Measurements from ENCODE around the gene CUL5. TPM values are rescaled to one million over a fixed set of nuclear protein-coding genes. Genes with fewer than 3 reads are reported as not detected.
"Not testable (repeated sequence)": the region's sequence is repeated elsewhere in the genome, so short reads cannot be mapped to it uniquely, and the experiment has no call there.

CUL5 gene
- polyA plus RNA-seq, 2 donors, result 3.2 to 4.9 TPM

DNA sequence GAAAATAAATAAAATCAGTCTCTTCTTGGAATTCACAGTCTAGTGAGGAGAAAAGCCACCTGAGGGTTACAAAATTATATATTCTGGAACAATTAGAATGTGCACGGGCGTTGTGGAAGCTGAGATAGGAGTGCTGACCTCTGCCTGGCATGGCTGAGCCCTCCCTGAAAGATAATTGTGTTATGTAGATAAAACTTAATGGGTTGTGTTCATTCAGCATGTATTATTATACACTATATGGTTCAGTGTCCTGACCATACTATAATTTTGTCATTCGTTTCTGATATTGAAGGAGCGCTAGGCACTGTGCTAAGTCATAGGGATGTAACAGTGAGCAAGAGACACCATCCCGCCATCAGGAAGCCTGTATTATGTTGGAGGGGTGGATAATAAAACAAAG is 116.4 kb downstream of the CUL5 start:
- WGBS, 2 donors, result 91 to 93% methylated on average over 5 of the region's 5 CpGs
- no peak overlapping the region for H3K27ac ChIP-seq (ENCODE audit: low read depth in 2 of 2, low read length in 1 of 2)

GRCh38 chr11:108128772-108129171 is 120.1 kb downstream of the CUL5 start:
- 99 to 100% methylated on average over 2 of the region's 2 CpGs for WGBS, 2 donors
- no peak overlapping the region for H3K4me3 ChIP-seq (ENCODE audit: low read depth in 1 of 2, low read length in 2 of 2)
- no peaks in the 10 kb centered on the region for H3K27me3 ChIP-seq (ENCODE audit: control insufficient read depth in 1 of 2, insufficient read depth in 2 of 2, low read length in 2 of 2)
- H3K4me1 ChIP-seq (ENCODE audit: control insufficient read depth in 2 of 2, insufficient read depth in 2 of 2, low read length in 1 of 2), result no peaks in the 10 kb centered on the region
- H3K36me3 ChIP-seq (ENCODE audit: control insufficient read depth in 2 of 2, insufficient read depth in 2 of 2, low read length in 1 of 2), result no peaks in the 10 kb centered on the region
- H3K9me3 ChIP-seq (ENCODE audit: control insufficient read depth in 2 of 2, insufficient read depth in 1 of 2, low read depth in 1 of 2, low read length in 1 of 2), result no peaks in the 10 kb centered on the region
- no peak overlapping the region for H3K27ac ChIP-seq (ENCODE audit: low read depth in 2 of 2, low read length in 1 of 2)

More for the DNA sequence above, 116.4 kb downstream of the CUL5 start:
- Histone ChIP-seq H3K27me3 (ENCODE audit: control insufficient read depth in 1 of 2, insufficient read depth in 2 of 2, low read length in 2 of 2) (no peaks in the 10 kb centered on the region), H3K36me3 (ENCODE audit: control insufficient read depth in 2 of 2, insufficient read depth in 2 of 2, low read length in 1 of 2) (no peaks in the 10 kb centered on the region), H3K4me1 (ENCODE audit: control insufficient read depth in 2 of 2, insufficient read depth in 2 of 2, low read length in 1 of 2) (no peaks in the 10 kb centered on the region), H3K9me3 (ENCODE audit: control insufficient read depth in 2 of 2, insufficient read depth in 1 of 2, low read depth in 1 of 2, low read length in 1 of 2) (no peaks in the 10 kb centered on the region), H3K4me3 (ENCODE audit: low read depth in 1 of 2, low read length in 2 of 2) (no peak overlapping the region)

GRCh38 chr11:108131993-108132392 is 123.3 kb downstream of the CUL5 start:
- H3K27me3 ChIP-seq (ENCODE audit: control insufficient read depth in 1 of 2, insufficient read depth in 2 of 2, low read length in 2 of 2), result no peaks in the 10 kb centered on the region
- H3K9me3 ChIP-seq (ENCODE audit: control insufficient read depth in 2 of 2, insufficient read depth in 1 of 2, low read depth in 1 of 2, low read length in 1 of 2), result no peaks in the 10 kb centered on the region
- no peaks in the 10 kb centered on the region for H3K4me1 ChIP-seq (ENCODE audit: control insufficient read depth in 2 of 2, insufficient read depth in 2 of 2, low read length in 1 of 2)
- 88 to 94% methylated on average over 1 of the region's 1 CpG for WGBS, 2 donors
- H3K36me3 ChIP-seq (ENCODE audit: control insufficient read depth in 2 of 2, insufficient read depth in 2 of 2, low read length in 1 of 2), result no peaks in the 10 kb centered on the region
- no peak overlapping the region for H3K27ac ChIP-seq (ENCODE audit: low read depth in 2 of 2, low read length in 1 of 2)
- H3K4me3 ChIP-seq (ENCODE audit: low read depth in 1 of 2, low read length in 2 of 2), result no peak overlapping the region

DNA sequence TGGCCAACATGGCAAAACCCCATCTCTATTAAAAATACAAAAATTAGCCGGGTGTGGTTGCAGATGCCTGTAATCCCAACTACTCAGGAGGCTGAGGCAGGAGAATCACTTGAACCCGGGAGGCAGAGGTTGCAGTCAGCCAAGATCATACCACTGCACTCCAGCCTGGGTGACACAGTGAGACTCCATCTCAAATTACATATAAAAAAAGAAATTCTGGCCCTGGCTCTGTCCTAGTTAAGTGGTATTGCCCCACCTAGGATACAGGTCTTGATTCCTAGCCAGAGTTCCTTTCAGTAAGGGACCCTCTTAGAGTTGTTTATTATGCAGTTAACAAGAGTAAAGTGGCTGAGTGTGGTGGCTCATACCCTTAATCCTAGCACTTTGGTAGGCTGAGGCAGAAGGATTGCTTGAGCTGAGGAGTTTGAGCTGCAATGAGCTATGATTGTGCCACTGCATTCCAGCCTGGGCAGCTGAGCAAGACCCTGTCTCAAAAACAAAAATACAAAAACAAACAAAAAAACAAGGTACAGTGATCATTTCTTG is 124.4 kb downstream of the CUL5 start:
- H3K27me3 ChIP-seq (ENCODE audit: control insufficient read depth in 1 of 2, insufficient read depth in 2 of 2, low read length in 2 of 2); H3K4me3 ChIP-seq (ENCODE audit: low read depth in 1 of 2, low read length in 2 of 2); H3K27ac ChIP-seq (ENCODE audit: low read depth in 2 of 2, low read length in 1 of 2); H3K9me3 ChIP-seq (ENCODE audit: control insufficient read depth in 2 of 2, insufficient read depth in 1 of 2, low read depth in 1 of 2, low read length in 1 of 2); H3K36me3 ChIP-seq (ENCODE audit: control insufficient read depth in 2 of 2, insufficient read depth in 2 of 2, low read length in 1 of 2); H3K4me1 ChIP-seq (ENCODE audit: control insufficient read depth in 2 of 2, insufficient read depth in 2 of 2, low read length in 1 of 2): not testable (repeated sequence)
- 98 to 100% methylated on average over 2 of the region's 2 CpGs for WGBS, 2 donors

DNA sequence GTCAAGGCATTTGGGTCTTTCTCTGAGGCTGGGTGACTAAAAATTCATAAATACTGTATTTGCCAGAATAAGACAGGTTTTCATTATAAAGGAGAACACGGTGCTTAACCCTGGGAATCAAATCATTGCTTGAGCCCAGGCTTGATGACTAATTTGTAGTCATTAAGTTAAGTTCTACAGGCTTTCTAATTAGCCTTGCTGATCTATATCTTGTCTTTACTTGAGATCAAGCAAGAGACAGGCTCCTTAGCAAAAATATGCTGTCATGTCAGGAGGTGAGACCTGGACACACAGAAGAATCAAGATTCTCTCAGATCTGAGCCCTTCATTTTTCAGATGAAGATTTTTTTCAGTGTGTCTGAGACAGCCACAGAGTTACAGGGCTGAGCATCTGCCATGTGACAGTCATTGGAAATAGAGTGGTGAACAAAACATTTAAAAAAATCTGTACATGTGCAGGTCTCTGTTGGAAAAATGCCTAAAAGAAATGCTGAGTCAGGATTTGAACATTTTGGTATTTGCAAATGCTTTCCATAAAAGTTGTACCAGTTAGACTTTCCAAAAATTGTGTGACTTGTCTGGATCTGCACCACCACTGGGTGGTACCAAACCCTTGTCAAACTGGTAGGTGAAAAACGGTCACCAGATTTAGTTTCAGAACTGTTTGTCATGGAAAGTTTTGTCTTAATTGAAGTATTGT is 127.3 kb downstream of the CUL5 start:
- Histone ChIP-seq H3K36me3 (ENCODE audit: control insufficient read depth in 2 of 2, insufficient read depth in 2 of 2, low read length in 1 of 2) (no peaks in the 10 kb centered on the region), H3K27me3 (ENCODE audit: control insufficient read depth in 1 of 2, insufficient read depth in 2 of 2, low read length in 2 of 2) (no peaks in the 10 kb centered on the region), H3K4me1 (ENCODE audit: control insufficient read depth in 2 of 2, insufficient read depth in 2 of 2, low read length in 1 of 2) (no peaks in the 10 kb centered on the region), H3K4me3 (ENCODE audit: low read depth in 1 of 2, low read length in 2 of 2) (no peak overlapping the region), H3K9me3 (ENCODE audit: control insufficient read depth in 2 of 2, insufficient read depth in 1 of 2, low read depth in 1 of 2, low read length in 1 of 2) (no peaks in the 10 kb centered on the region), H3K27ac (ENCODE audit: low read depth in 2 of 2, low read length in 1 of 2) (peak overlapping the region in 1 of 2 donors; percentile 34)
- whole genome bisulfite sequencing, 2 donors, result 38 to 57% methylated on average over 2 of the region's 2 CpGs

DNA sequence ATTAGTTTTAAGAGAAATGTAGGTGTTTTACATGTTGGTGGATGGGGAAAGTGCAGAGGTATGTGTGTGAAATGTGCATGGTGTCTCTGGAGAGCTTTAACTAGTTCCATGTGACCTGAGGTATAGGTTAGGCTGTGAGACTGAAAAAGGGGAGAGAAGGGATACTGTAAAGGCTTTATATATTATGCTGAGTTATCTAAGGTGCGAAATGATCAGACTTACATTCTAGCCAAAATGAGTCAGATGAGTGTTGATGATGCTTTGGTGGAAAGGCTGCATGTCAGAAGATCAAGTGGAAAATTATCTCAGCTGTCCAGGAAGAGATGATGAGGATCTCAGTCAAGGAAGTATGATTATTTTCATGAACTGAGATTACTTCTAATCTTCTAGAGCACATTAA is 128.5 kb downstream of the CUL5 start:
- no peak overlapping the region for H3K4me3 ChIP-seq (ENCODE audit: low read depth in 1 of 2, low read length in 2 of 2)
- H3K27ac ChIP-seq (ENCODE audit: low read depth in 2 of 2, low read length in 1 of 2), result no peak overlapping the region
- H3K27me3 ChIP-seq (ENCODE audit: control insufficient read depth in 1 of 2, insufficient read depth in 2 of 2, low read length in 2 of 2), result no peaks in the 10 kb centered on the region
- peaks cover 0 to under 1% of the 10 kb centered on the region in 2 donors for H3K36me3 ChIP-seq (ENCODE audit: control insufficient read depth in 2 of 2, insufficient read depth in 2 of 2, low read length in 1 of 2)
- no peaks in the 10 kb centered on the region for H3K9me3 ChIP-seq (ENCODE audit: control insufficient read depth in 2 of 2, insufficient read depth in 1 of 2, low read depth in 1 of 2, low read length in 1 of 2)
- no peaks in the 10 kb centered on the region for H3K4me1 ChIP-seq (ENCODE audit: control insufficient read depth in 2 of 2, insufficient read depth in 2 of 2, low read length in 1 of 2)
- WGBS, 2 donors, result 91 to 97% methylated on average over 1 of the region's 1 CpG

GRCh38 chr11:108142304-108142703 is 133.6 kb downstream of the CUL5 start:
- H3K4me3 ChIP-seq (ENCODE audit: low read depth in 1 of 2, low read length in 2 of 2), result no peak overlapping the region
- no peaks in the 10 kb centered on the region for H3K4me1 ChIP-seq (ENCODE audit: control insufficient read depth in 2 of 2, insufficient read depth in 2 of 2, low read length in 1 of 2)
- no peaks in the 10 kb centered on the region for H3K9me3 ChIP-seq (ENCODE audit: control insufficient read depth in 2 of 2, insufficient read depth in 1 of 2, low read depth in 1 of 2, low read length in 1 of 2)
- H3K27ac ChIP-seq (ENCODE audit: low read depth in 2 of 2, low read length in 1 of 2), result no peak overlapping the region
- WGBS, 2 donors, result 93 to 97% methylated on average over 7 of the region's 7 CpGs
- H3K27me3 ChIP-seq (ENCODE audit: control insufficient read depth in 1 of 2, insufficient read depth in 2 of 2, low read length in 2 of 2), result no peaks in the 10 kb centered on the region
- H3K36me3 ChIP-seq (ENCODE audit: control insufficient read depth in 2 of 2, insufficient read depth in 2 of 2, low read length in 1 of 2), result peaks cover 5 to 6% of the 10 kb centered on the region in 2 donors

DNA sequence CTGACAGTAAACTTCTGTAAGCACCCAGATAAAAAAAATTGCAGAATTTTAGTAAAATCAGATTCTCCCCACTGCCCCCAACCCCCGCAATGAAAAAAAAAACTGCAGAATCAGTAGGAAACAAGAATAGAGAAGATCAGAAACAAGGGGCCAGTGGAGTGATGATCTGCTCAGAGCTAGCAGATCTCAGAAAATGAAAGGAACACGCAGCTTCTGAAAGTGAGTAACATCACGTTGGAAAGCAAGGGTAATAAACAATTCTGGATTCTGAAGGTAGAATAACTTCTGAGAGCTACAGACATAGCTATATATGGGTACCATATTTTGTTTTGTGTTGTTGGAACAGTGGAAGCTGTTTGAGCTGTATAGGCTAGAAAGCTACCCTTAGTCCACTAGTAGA is 135.9 kb downstream of the CUL5 start:
- no peaks in the 10 kb centered on the region for H3K4me1 ChIP-seq (ENCODE audit: control insufficient read depth in 2 of 2, insufficient read depth in 2 of 2, low read length in 1 of 2)
- H3K27me3 ChIP-seq (ENCODE audit: control insufficient read depth in 1 of 2, insufficient read depth in 2 of 2, low read length in 2 of 2), result no peaks in the 10 kb centered on the region
- H3K36me3 ChIP-seq (ENCODE audit: control insufficient read depth in 2 of 2, insufficient read depth in 2 of 2, low read length in 1 of 2), result peaks cover 5 to 8% of the 10 kb centered on the region in 2 donors
- H3K9me3 ChIP-seq (ENCODE audit: control insufficient read depth in 2 of 2, insufficient read depth in 1 of 2, low read depth in 1 of 2, low read length in 1 of 2), result no peaks in the 10 kb centered on the region
- no peak overlapping the region for H3K27ac ChIP-seq (ENCODE audit: low read depth in 2 of 2, low read length in 1 of 2)
- H3K4me3 ChIP-seq (ENCODE audit: low read depth in 1 of 2, low read length in 2 of 2), result no peak overlapping the region
- 86 to 89% methylated on average over 3 of the region's 3 CpGs for WGBS, 2 donors

DNA sequence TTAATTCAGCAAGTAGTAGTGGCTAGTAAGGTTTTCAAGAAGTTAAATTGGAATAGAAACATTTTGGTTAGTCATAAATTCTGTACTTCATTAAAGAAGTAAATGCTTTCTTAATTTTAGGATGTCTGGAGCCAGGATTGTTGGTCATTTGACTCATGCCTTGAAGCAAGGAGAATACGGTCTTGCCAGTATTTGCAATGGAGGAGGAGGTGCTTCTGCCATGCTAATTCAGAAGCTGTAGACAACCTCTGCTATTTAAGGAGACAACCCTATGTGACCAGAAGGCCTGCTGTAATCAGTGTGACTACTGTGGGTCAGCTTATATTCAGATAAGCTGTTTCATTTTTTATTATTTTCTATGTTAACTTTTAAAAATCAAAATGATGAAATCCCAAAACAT is 138.5 kb downstream of the CUL5 start:
- no peaks in the 10 kb centered on the region for H3K9me3 ChIP-seq (ENCODE audit: control insufficient read depth in 2 of 2, insufficient read depth in 1 of 2, low read depth in 1 of 2, low read length in 1 of 2)
- H3K4me3 ChIP-seq (ENCODE audit: low read depth in 1 of 2, low read length in 2 of 2), result no peak overlapping the region
- H3K27ac ChIP-seq (ENCODE audit: low read depth in 2 of 2, low read length in 1 of 2), result no peak overlapping the region
- no peaks in the 10 kb centered on the region for H3K4me1 ChIP-seq (ENCODE audit: control insufficient read depth in 2 of 2, insufficient read depth in 2 of 2, low read length in 1 of 2)
- H3K36me3 ChIP-seq (ENCODE audit: control insufficient read depth in 2 of 2, insufficient read depth in 2 of 2, low read length in 1 of 2), result peaks cover 5 to 11% of the 10 kb centered on the region in 2 donors
- WGBS, 2 donors, result 72 to 81% methylated on average over 1 of the region's 1 CpG
- H3K27me3 ChIP-seq (ENCODE audit: control insufficient read depth in 1 of 2, insufficient read depth in 2 of 2, low read length in 2 of 2), result no peaks in the 10 kb centered on the region

GRCh38 chr11:108148556-108148955 is 139.9 kb downstream of the CUL5 start:
- no peaks in the 10 kb centered on the region for H3K4me1 ChIP-seq (ENCODE audit: control insufficient read depth in 2 of 2, insufficient read depth in 2 of 2, low read length in 1 of 2)
- no peaks in the 10 kb centered on the region for H3K27me3 ChIP-seq (ENCODE audit: control insufficient read depth in 1 of 2, insufficient read depth in 2 of 2, low read length in 2 of 2)
- 69 to 85% methylated on average over 3 of the region's 3 CpGs for WGBS, 2 donors
- no peak overlapping the region for H3K4me3 ChIP-seq (ENCODE audit: low read depth in 1 of 2, low read length in 2 of 2)
- H3K36me3 ChIP-seq (ENCODE audit: control insufficient read depth in 2 of 2, insufficient read depth in 2 of 2, low read length in 1 of 2), result peaks cover 5 to 7% of the 10 kb centered on the region in 2 donors
- no peak overlapping the region for H3K27ac ChIP-seq (ENCODE audit: low read depth in 2 of 2, low read length in 1 of 2)
- no peaks in the 10 kb centered on the region for H3K9me3 ChIP-seq (ENCODE audit: control insufficient read depth in 2 of 2, insufficient read depth in 1 of 2, low read depth in 1 of 2, low read length in 1 of 2)
